Liver (tissue), 9 donors: ENCODE data around the gene ZNF827. TPM values are rescaled to one million over a fixed set of nuclear protein-coding genes. Genes with fewer than 3 reads are reported as not detected.

Source experiments
- DNase-seq: peaks from one replicate; pipeline ENCODE4 v3.0.0-alpha.2; 2017; ENCODE audit warnings: low spot score
- H3K27ac ChIP-seq, 2 donors: one replicate each; pipeline ENCODE4 v1.7.0; 2013; ENCODE audit warnings: inconsistent platforms in 2 of 2, low read length in 2 of 2, control low read depth in 1 of 2, low read depth in 1 of 2, mild to moderate bottlenecking in 1 of 2
- H3K27me3 ChIP-seq, 4 donors: one replicate each; pipeline versions ENCODE4 v1.6.1 to v1.7.0; 2013; ENCODE audit warnings: low read length in 3 of 4, inconsistent platforms in 1 of 4, mild to moderate bottlenecking in 1 of 4, moderate library complexity in 1 of 4; ENCODE audit not compliant: control insufficient read depth in 4 of 4, insufficient read depth in 4 of 4
- H3K36me3 ChIP-seq, 4 donors: one replicate each; pipeline versions ENCODE4 v1.6.1 to v1.7.0; 2013; ENCODE audit warnings: low read length in 3 of 4, mild to moderate bottlenecking in 3 of 4, low read depth in 1 of 4, moderate library complexity in 1 of 4; ENCODE audit not compliant: control insufficient read depth in 4 of 4, insufficient read depth in 3 of 4
- H3K4me1 ChIP-seq, 4 donors: one replicate each; pipeline versions ENCODE4 v1.6.1 to v1.7.0; 2013; ENCODE audit warnings: low read length in 3 of 4, mild to moderate bottlenecking in 3 of 4, moderate library complexity in 1 of 4; ENCODE audit not compliant: control insufficient read depth in 4 of 4, insufficient read depth in 4 of 4
- H3K4me3 ChIP-seq, 3 donors: one replicate each; pipeline versions ENCODE4 v1.6.1 to v1.7.0; 2013; ENCODE audit warnings: low read length in 3 of 3, control low read depth in 1 of 3, low read depth in 1 of 3, mild to moderate bottlenecking in 1 of 3
- H3K9ac ChIP-seq, 2 donors: one replicate each; pipeline ENCODE4 v1.7.0; 2013; ENCODE audit warnings: low read length in 2 of 2, mild to moderate bottlenecking in 2 of 2, moderate library complexity in 2 of 2, control low read depth in 1 of 2, low read depth in 1 of 2
- H3K9me3 ChIP-seq, 4 donors: one replicate each; pipeline versions ENCODE4 v1.6.1 to v1.7.0; 2013; ENCODE audit warnings: low read length in 3 of 4; ENCODE audit not compliant: control insufficient read depth in 4 of 4
- ATF3 ChIP-seq: IDR thresholded peaks from 2 replicates; pipeline ENCODE4 v1.6.1; 2016; ENCODE audit warnings: antibody characterized with exemption
- EGR1 ChIP-seq, 2 donors: IDR thresholded peaks; 2 replicates each; pipeline ENCODE4 v1.6.1; 2016 to 2018; ENCODE audit warnings: antibody characterized with exemption in 2 of 2, low read depth in 2 of 2
- FOXA1 ChIP-seq: IDR thresholded peaks from 2 replicates; pipeline ENCODE4 v1.6.1; 2016; ENCODE audit warnings: antibody characterized with exemption
- FOXA2 ChIP-seq: IDR thresholded peaks from 2 replicates; pipeline ENCODE4 v1.6.1; 2016; ENCODE audit warnings: antibody characterized with exemption
- GABPA ChIP-seq, 2 donors: IDR thresholded peaks in 1 of 2; conservative IDR thresholded peaks in 1 of 2; 2 replicates each; pipeline ENCODE4 v1.6.1; 2016; ENCODE audit warnings: antibody characterized with exemption in 2 of 2, mild to moderate bottlenecking in 1 of 2, moderate library complexity in 1 of 2
- HNF4A ChIP-seq, 2 donors: conservative IDR thresholded peaks; 2 replicates each; pipeline ENCODE4 v1.6.1; 2016; ENCODE audit warnings: antibody characterized with exemption in 2 of 2, mild to moderate bottlenecking in 2 of 2
- JUND ChIP-seq, 2 donors: IDR thresholded peaks; 2 replicates each; pipeline ENCODE4 v1.6.1; 2016; ENCODE audit warnings: antibody characterized with exemption in 2 of 2
- MAX ChIP-seq: IDR thresholded peaks from 2 replicates; pipeline ENCODE4 v1.6.1; 2016; ENCODE audit warnings: antibody characterized with exemption
- NR2F2 ChIP-seq: IDR thresholded peaks from 2 replicates; pipeline ENCODE4 v1.6.1; 2016; ENCODE audit warnings: antibody characterized with exemption
- RAD21 ChIP-seq, 2 donors: IDR thresholded peaks; 2 replicates each; pipeline ENCODE4 v1.6.1; 2016; ENCODE audit warnings: antibody characterized with exemption in 2 of 2, mild to moderate bottlenecking in 2 of 2
- REST ChIP-seq: IDR thresholded peaks from 2 replicates; pipeline ENCODE4 v1.6.1; 2016; ENCODE audit warnings: antibody characterized with exemption, mild to moderate bottlenecking
- RXRA ChIP-seq, 2 donors: IDR thresholded peaks; 2 replicates each; pipeline ENCODE4 v1.6.1; 2017 to 2018; ENCODE audit warnings: antibody characterized with exemption in 2 of 2, mild to moderate bottlenecking in 1 of 2
- SP1 ChIP-seq: IDR thresholded peaks from 2 replicates; pipeline ENCODE4 v1.6.1; 2018; ENCODE audit warnings: antibody characterized with exemption, mild to moderate bottlenecking
- TAF1 ChIP-seq: conservative IDR thresholded peaks from 2 replicates; pipeline ENCODE4 v1.6.1; 2016; ENCODE audit warnings: antibody characterized with exemption, mild to moderate bottlenecking
- YY1 ChIP-seq: IDR thresholded peaks from 2 replicates; pipeline ENCODE4 v1.6.1; 2016; ENCODE audit warnings: antibody characterized with exemption, mild to moderate bottlenecking
- ZBTB33 ChIP-seq: IDR thresholded peaks from 2 replicates; pipeline ENCODE4 v1.6.1; 2016; ENCODE audit warnings: antibody characterized with exemption
- WGBS: extraction: QIAGEN DNeasy Blood & Tissue Kit; methylation state at CpG from one replicate; pipeline ENCODE4 v1.1.7; 2013; 5-methylcytosine and 5-hydroxymethylcytosine counted together
- polyA plus RNA-seq, 2 donors: library from polyadenylated mRNA; stranded (reverse) in 1 of 2; unstranded in 1 of 2; fragments of 200-250 nt in 1 of 2; fragments of >200 nt in 1 of 2; fragmentation: Nextera tagmentation in 1 of 2; extraction: Ambion mirVana in 1 of 2; gene quantifications; one replicate each; pipeline versions ENCODE4 v1.2.1 to v1.2.3, GENCODE V29; 2013 to 2015
- total RNA-seq, 2 donors: library from RNA; depleted of rRNA; stranded (reverse); fragments of >200 nt; gene quantifications; one replicate each; pipeline ENCODE4 v1.2.3, GENCODE V29; 2014
- donor health status: healthy.
- donor health status: healthy.
- donor health status: healthy.
- donor health status: healthy.
- donor health status: healthy.

ZNF827 gene
- total and polyA plus RNA-seq, 4 donors: 0.46 to 2.9 (median 1.2) TPM

- Histone ChIP-seq H3K27me3 (no peaks in the 10 kb centered on the region), H3K27ac (no peak overlapping the region), H3K4me3 (no peak overlapping the region), H3K9ac (no peak overlapping the region), H3K4me1 (no peaks in the 10 kb centered on the region), H3K9me3 (no peaks in the 10 kb centered on the region), H3K36me3 (no peaks in the 10 kb centered on the region)
- TF ChIP-seq NR2F2 (no peak), RXRA (IDR thresholded peaks at IDR 0.05) (no peak), YY1 (no peak), ZBTB33 (no peak), EGR1 (IDR thresholded peaks at IDR 0.05; ENCODE audit: low read depth in 2 of 2) (no peak), HNF4A (conservative IDR thresholded peaks at IDR 0.05) (no peak), FOXA1 (no peak), TAF1 (no peak), FOXA2 (no peak), ATF3 (no peak), JUND (IDR thresholded peaks at IDR 0.05) (no peak), REST (no peak), GABPA (IDR thresholded peaks at IDR 0.05 in 1 of 2, conservative IDR thresholded peaks at IDR 0.05 in 1 of 2) (no peak), RAD21 (IDR thresholded peaks at IDR 0.05) (no peak), SP1 (no peak)
- no peak for DNase-seq
- WGBS: 83% methylated on average over 6 of the region's 6 CpGs
These were observed 95.0 kb downstream of the ZNF827 start for GRCh38 chr4:145843639-145844038.

GRCh38 chr4:145843148-145843547 lies 95.5 kb downstream of the ZNF827 start:
- Histone ChIP-seq H3K27ac (no peak overlapping the region), H3K9ac (no peak overlapping the region), H3K4me3 (no peak overlapping the region), H3K4me1 (no peaks in the 10 kb centered on the region), H3K27me3 (no peaks in the 10 kb centered on the region), H3K36me3 (no peaks in the 10 kb centered on the region), H3K9me3 (no peaks in the 10 kb centered on the region)
- no peak for DNase-seq
- 77% methylated on average over 4 of the region's 4 CpGs for WGBS
- TF ChIP-seq MAX: no peak
- no peak for TF ChIP-seq EGR1 (IDR thresholded peaks at IDR 0.05; ENCODE audit: low read depth in 2 of 2)
- TF ChIP-seq REST: no peak
- no peak for TF ChIP-seq ZBTB33
- TF ChIP-seq SP1: no peak
- TF ChIP-seq RXRA (IDR thresholded peaks at IDR 0.05): no peak
- TF ChIP-seq JUND (IDR thresholded peaks at IDR 0.05): no peak
- no peak for TF ChIP-seq HNF4A (conservative IDR thresholded peaks at IDR 0.05)
- no peak for TF ChIP-seq YY1
